ENCODE results near the gene HPCAL1. TPM values are rescaled to one million over a fixed set of nuclear protein-coding genes. Genes with fewer than 3 reads are reported as not detected.

HPCAL1 gene
- total and polyA plus RNA-seq, 2 donors (not counting 1 experiment from before 2014, with no cell fraction given), result 60.3 to 65.1 TPM

DNA sequence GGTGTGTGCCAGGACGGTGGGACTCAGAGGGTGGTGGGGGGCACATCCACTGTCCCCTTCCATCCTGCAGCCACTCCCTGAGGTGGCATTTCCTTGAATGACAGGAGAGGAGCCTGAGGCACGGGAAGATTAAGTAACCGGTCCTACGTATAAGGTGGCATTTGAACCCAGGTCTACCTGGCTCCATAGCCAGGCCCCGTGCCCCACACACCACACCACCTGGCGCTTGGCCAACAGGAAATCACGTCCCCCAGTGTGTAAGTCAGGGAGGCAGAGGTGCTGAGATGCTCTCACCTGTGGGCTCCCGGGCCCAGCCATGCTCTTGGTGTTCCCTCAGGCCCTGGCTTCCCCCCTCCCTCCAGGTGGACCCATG lies 53.7 kb downstream of the HPCAL1 start:
- WGBS (ENCODE audit: insufficient coverage), result 90% methylated on average over 2 of the region's 8 CpGs
- H3K4me2 ChIP-seq (replicated peaks; ENCODE audit: low read depth, low read length, poor library complexity, severe bottlenecking), result no peak overlapping the region
- no peak for ATAC-seq (ENCODE audit: low read depth)
- peaks cover 0 to 26% of the 10 kb centered on the region in 2 experiments for H3K36me3 ChIP-seq (replicated peaks in 1 of 2; ENCODE audit: control extremely low read depth in 1 of 2, control insufficient read depth in 1 of 2, extremely low read depth in 1 of 2, insufficient read depth in 2 of 2, low read length in 1 of 2)
- H2AFZ ChIP-seq (ENCODE audit: insufficient read depth, low read depth, low read length, poor library complexity, severe bottlenecking), result no peak overlapping the region
- peaks cover 82% of the 10 kb centered on the region for H3K79me2 ChIP-seq (ENCODE audit: control insufficient read depth, insufficient read depth, low read length)
- no peaks in the 10 kb centered on the region for H3K27me3 ChIP-seq (replicated peaks in 1 of 4; ENCODE audit: control extremely low read depth in 1 of 4, control insufficient read depth in 3 of 4, insufficient read depth in 4 of 4, low read length in 3 of 4)
- CTCF ChIA-PET, result no interaction called here
- no peaks in the 10 kb centered on the region for H3K4me1 ChIP-seq (ENCODE audit: control insufficient read depth in 2 of 2, insufficient read depth in 2 of 2, low read length in 2 of 2)
- no peak overlapping the region for H3K9ac ChIP-seq (ENCODE audit: low read length)
- Mint-ChIP-seq H3K9me3 (ENCODE audit: insufficient read depth) (no peaks in the 10 kb centered on the region), H3K4me1 (peaks cover 24% of the 10 kb centered on the region), H3K27ac (no peak overlapping the region), H3K27me3 (no peaks in the 10 kb centered on the region), H3K4me3 (no peak overlapping the region)
- no peak overlapping the region for H3K4me3 ChIP-seq (ENCODE audit: control extremely low read depth in 1 of 5, extremely low read depth in 1 of 5, insufficient read depth in 1 of 5, low read depth in 2 of 5, low read length in 4 of 5)
- H4K20me1 ChIP-seq (ENCODE audit: control insufficient read depth, insufficient read depth, low read length, poor library complexity, severe bottlenecking), result peaks cover 58% of the 10 kb centered on the region
- no peaks in the 10 kb centered on the region for H3K9me3 ChIP-seq (ENCODE audit: control extremely low read depth in 1 of 3, control insufficient read depth in 2 of 3, insufficient read depth in 1 of 3, low read length in 2 of 3)
- POLR2A ChIA-PET, result no interaction called here
- intact Hi-C loops (cut with micrococcal nuclease), result no loop called here
- H3K27ac ChIP-seq (ENCODE audit: low read length in 2 of 2), result no peak overlapping the region
- no peak for DNase-seq
- TF ChIP-seq EZH2 (IDR thresholded peaks at IDR 0.05; ENCODE audit: borderline replicate concordance, insufficient read depth, low read depth, low read length, poor library complexity, severe bottlenecking), result no peak

GRCh38 chr2:10357193-10358169 lies 54.8 kb downstream of the HPCAL1 start:
- H4K20me1 ChIP-seq (ENCODE audit: control insufficient read depth, insufficient read depth, low read length, poor library complexity, severe bottlenecking), result peaks cover 60% of the 10 kb centered on the region
- H3K4me2 ChIP-seq (replicated peaks; ENCODE audit: low read depth, low read length, poor library complexity, severe bottlenecking), result no peak overlapping the region
- Mint-ChIP-seq H3K27me3 (no peaks in the 10 kb centered on the region), H3K4me3 (no peak overlapping the region), H3K4me1 (peaks cover 16% of the 10 kb centered on the region), H3K27ac (no peak overlapping the region), H3K9me3 (ENCODE audit: insufficient read depth) (no peaks in the 10 kb centered on the region)
- no peak for TF ChIP-seq EZH2 (IDR thresholded peaks at IDR 0.05; ENCODE audit: borderline replicate concordance, insufficient read depth, low read depth, low read length, poor library complexity, severe bottlenecking)
- TF ChIP-seq, protein P1, sequence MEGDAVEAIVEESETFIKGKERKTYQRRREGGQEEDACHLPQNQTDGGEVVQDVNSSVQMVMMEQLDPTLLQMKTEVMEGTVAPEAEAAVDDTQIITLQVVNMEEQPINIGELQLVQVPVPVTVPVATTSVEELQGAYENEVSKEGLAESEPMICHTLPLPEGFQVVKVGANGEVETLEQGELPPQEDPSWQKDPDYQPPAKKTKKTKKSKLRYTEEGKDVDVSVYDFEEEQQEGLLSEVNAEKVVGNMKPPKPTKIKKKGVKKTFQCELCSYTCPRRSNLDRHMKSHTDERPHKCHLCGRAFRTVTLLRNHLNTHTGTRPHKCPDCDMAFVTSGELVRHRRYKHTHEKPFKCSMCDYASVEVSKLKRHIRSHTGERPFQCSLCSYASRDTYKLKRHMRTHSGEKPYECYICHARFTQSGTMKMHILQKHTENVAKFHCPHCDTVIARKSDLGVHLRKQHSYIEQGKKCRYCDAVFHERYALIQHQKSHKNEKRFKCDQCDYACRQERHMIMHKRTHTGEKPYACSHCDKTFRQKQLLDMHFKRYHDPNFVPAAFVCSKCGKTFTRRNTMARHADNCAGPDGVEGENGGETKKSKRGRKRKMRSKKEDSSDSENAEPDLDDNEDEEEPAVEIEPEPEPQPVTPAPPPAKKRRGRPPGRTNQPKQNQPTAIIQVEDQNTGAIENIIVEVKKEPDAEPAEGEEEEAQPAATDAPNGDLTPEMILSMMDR (IDR thresholded peaks at IDR 0.05), result no peak
- POLR2A ChIA-PET, result no interaction called here
- no peak for ATAC-seq (ENCODE audit: low read depth)
- H2AFZ ChIP-seq (ENCODE audit: insufficient read depth, low read depth, low read length, poor library complexity, severe bottlenecking), result no peak overlapping the region
- H3K4me3 ChIP-seq (ENCODE audit: control extremely low read depth in 1 of 5, extremely low read depth in 1 of 5, insufficient read depth in 1 of 5, low read depth in 2 of 5, low read length in 4 of 5), result no peak overlapping the region
- no peaks in the 10 kb centered on the region for H3K9me3 ChIP-seq (ENCODE audit: control extremely low read depth in 1 of 3, control insufficient read depth in 2 of 3, insufficient read depth in 1 of 3, low read length in 2 of 3)
- DNase-seq, result no peak
- H3K27ac ChIP-seq (ENCODE audit: low read length in 2 of 2), result no peak overlapping the region
- H3K36me3 ChIP-seq (replicated peaks in 1 of 2; ENCODE audit: control extremely low read depth in 1 of 2, control insufficient read depth in 1 of 2, extremely low read depth in 1 of 2, insufficient read depth in 2 of 2, low read length in 1 of 2), result peaks cover 0 to 26% of the 10 kb centered on the region in 2 experiments
- WGBS (ENCODE audit: insufficient coverage), result 90% methylated on average over 6 of the region's 24 CpGs
- H3K27me3 ChIP-seq (replicated peaks in 1 of 4; ENCODE audit: control extremely low read depth in 1 of 4, control insufficient read depth in 3 of 4, insufficient read depth in 4 of 4, low read length in 3 of 4), result no peaks in the 10 kb centered on the region
- H3K9ac ChIP-seq (ENCODE audit: low read length), result no peak overlapping the region
- intact Hi-C loops (cut with micrococcal nuclease), result no loop called here
- CTCF ChIA-PET, result interaction anchor here (0.7 kb wide), 1 partner anchor 17 kb away, joined by 3 read pairs; no protein-coding TSS in a partner anchor
- H3K79me2 ChIP-seq (ENCODE audit: control insufficient read depth, insufficient read depth, low read length), result peaks cover 82% of the 10 kb centered on the region
- no peaks in the 10 kb centered on the region for H3K4me1 ChIP-seq (ENCODE audit: control insufficient read depth in 2 of 2, insufficient read depth in 2 of 2, low read length in 2 of 2)
